ENCODE results near the gene MFGE8. TPM values are rescaled to one million over a fixed set of nuclear protein-coding genes. Genes with fewer than 3 reads are reported as not detected.

The MFGE8 gene
- total RNA-seq, 1 experiment from 2014 or later = 118 TPM

- ChIA-PET CTCF (interaction anchor here (0.5 to 1.3 kb wide), 10 partner anchors 16 to 268 kb away, joined by 3 to 14 read pairs (median 4); no protein-coding TSS in a partner anchor), POLR2A (ENCODE audit: low non-redundant PET) (no interaction called here)
- BruUV-seq (replicated peaks) = no TSS peak
- H3K4me3 ChIP-seq (ENCODE audit: low read depth, low read length, poor library complexity, severe bottlenecking) = no peak overlapping the region
- no peak overlapping the region for H3K27ac ChIP-seq (ENCODE audit: low read depth, low read length, poor library complexity, severe bottlenecking)
- no peaks in the 10 kb centered on the region for H3K27me3 ChIP-seq (replicated peaks; ENCODE audit: insufficient read depth, low read depth, low read length, poor library complexity)
- DNase-seq (ENCODE audit: low spot score) = no peak
- peaks cover 3% of the 10 kb centered on the region for H3K36me3 ChIP-seq (ENCODE audit: insufficient read depth, low read length, poor library complexity, severe bottlenecking)
- no peaks in the 10 kb centered on the region for H3K9me3 ChIP-seq (ENCODE audit: low read depth, low read length, poor library complexity, severe bottlenecking)
- peaks cover 3% of the 10 kb centered on the region for H3K4me1 ChIP-seq (ENCODE audit: insufficient read depth, low read length, poor library complexity, severe bottlenecking)
- TF ChIP-seq CTCF (conservative IDR thresholded peaks at IDR 0.05; ENCODE audit: low read depth, low read length) (no peak), EZH2 (IDR thresholded peaks at IDR 0.05; ENCODE audit: borderline replicate concordance, low read depth, low read length, poor library complexity, severe bottlenecking) (no peak)
- intact Hi-C loops (cut with micrococcal nuclease; ENCODE audit: unreplicated experiment) = loop anchor here (1.0 kb wide), 1 partner anchor 113 kb away; no protein-coding TSS in a partner anchor
These were observed 8.9 kb downstream of the MFGE8 start for GRCh38 chr15:88904257-88904623.

GRCh38 chr15:88902846-88903245, 10.3 kb downstream of the MFGE8 start:
- Histone ChIP-seq H3K36me3 (ENCODE audit: insufficient read depth, low read length, poor library complexity, severe bottlenecking) (peaks cover 3% of the 10 kb centered on the region), H3K27me3 (replicated peaks; ENCODE audit: insufficient read depth, low read depth, low read length, poor library complexity) (no peaks in the 10 kb centered on the region), H3K27ac (ENCODE audit: low read depth, low read length, poor library complexity, severe bottlenecking) (no peak overlapping the region), H3K4me1 (ENCODE audit: insufficient read depth, low read length, poor library complexity, severe bottlenecking) (peaks cover 5% of the 10 kb centered on the region), H3K9me3 (ENCODE audit: low read depth, low read length, poor library complexity, severe bottlenecking) (no peaks in the 10 kb centered on the region), H3K4me3 (ENCODE audit: low read depth, low read length, poor library complexity, severe bottlenecking) (no peak overlapping the region)
- intact Hi-C loops (cut with micrococcal nuclease; ENCODE audit: unreplicated experiment) = no loop called here
- CTCF ChIA-PET = interaction anchor here (0.5 kb wide), 1 partner anchor 93 kb away, joined by 10 read pairs; no protein-coding TSS in a partner anchor
- POLR2A ChIA-PET (ENCODE audit: low non-redundant PET) = interaction anchor here (0.7 kb wide), 1 partner anchor 98 kb away, joined by 11 read pairs; no protein-coding TSS in a partner anchor
- no TSS peak for BruUV-seq (replicated peaks)
- no peak for DNase-seq (ENCODE audit: low spot score)
- TF ChIP-seq EZH2 (IDR thresholded peaks at IDR 0.05; ENCODE audit: borderline replicate concordance, low read depth, low read length, poor library complexity, severe bottlenecking) (no peak), CTCF (conservative IDR thresholded peaks at IDR 0.05; ENCODE audit: low read depth, low read length) (no peak)

GRCh38 chr15:88902221-88902835, 10.9 kb downstream of the MFGE8 start:
- Histone ChIP-seq H3K9me3 (ENCODE audit: low read depth, low read length, poor library complexity, severe bottlenecking) (no peaks in the 10 kb centered on the region), H3K27ac (ENCODE audit: low read depth, low read length, poor library complexity, severe bottlenecking) (no peak overlapping the region), H3K4me3 (ENCODE audit: low read depth, low read length, poor library complexity, severe bottlenecking) (no peak overlapping the region), H3K27me3 (replicated peaks; ENCODE audit: insufficient read depth, low read depth, low read length, poor library complexity) (no peaks in the 10 kb centered on the region), H3K4me1 (ENCODE audit: insufficient read depth, low read length, poor library complexity, severe bottlenecking) (peaks cover 11% of the 10 kb centered on the region), H3K36me3 (ENCODE audit: insufficient read depth, low read length, poor library complexity, severe bottlenecking) (peaks cover 3% of the 10 kb centered on the region)
- no peak for DNase-seq (ENCODE audit: low spot score)
- no TSS peak for BruUV-seq (replicated peaks)
- intact Hi-C loops (cut with micrococcal nuclease; ENCODE audit: unreplicated experiment) = no loop called here
- CTCF ChIA-PET = interaction anchor here (0.5 to 0.7 kb wide), 2 partner anchors 23 to 93 kb away, joined by 3 to 10 read pairs; no protein-coding TSS in a partner anchor
- TF ChIP-seq EZH2 (IDR thresholded peaks at IDR 0.05; ENCODE audit: borderline replicate concordance, low read depth, low read length, poor library complexity, severe bottlenecking) (no peak), CTCF (conservative IDR thresholded peaks at IDR 0.05; ENCODE audit: low read depth, low read length) (no peak)
- POLR2A ChIA-PET (ENCODE audit: low non-redundant PET) = no interaction called here

Measured in A673 (cell line).